Parathyroid adenoma (tissue), 2 donors: Measurements from ENCODE around the gene KLHDC7B.

Experiments
- H2AFZ ChIP-seq: fragments of 300-600 bp; sonication (generic); one replicate; pipeline ENCODE4 v1.7.0; 2017; ENCODE audit warnings: antibody characterized with exemption, mild to moderate bottlenecking
- H3K27ac ChIP-seq: fragments of 300-600 bp; sonication (generic); one replicate; pipeline ENCODE4 v1.7.0; 2017
- H3K27me3 ChIP-seq: fragments of 300-600 bp; sonication (generic); one replicate; pipeline ENCODE4 v1.7.0; 2017; ENCODE audit warnings: low read length; ENCODE audit not compliant: control insufficient read depth, insufficient read depth
- H3K36me3 ChIP-seq: fragments of 300-600 bp; sonication (generic); one replicate; pipeline ENCODE4 v1.7.0; 2017; ENCODE audit warnings: low read length; ENCODE audit not compliant: control insufficient read depth, insufficient read depth
- H3K4me1 ChIP-seq: fragments of 300-600 bp; sonication (generic); one replicate; pipeline ENCODE4 v1.7.0; 2017; ENCODE audit warnings: control low read depth
- H3K4me2 ChIP-seq: fragments of 300-600 bp; sonication (generic); one replicate; pipeline ENCODE4 v1.7.0; 2017; ENCODE audit warnings: low read length
- H3K4me3 ChIP-seq: fragments of 300-600 bp; sonication (generic); one replicate; pipeline ENCODE4 v1.7.0; 2017; ENCODE audit warnings: low read depth, low read length
- H3K79me2 ChIP-seq: fragments of 300-600 bp; sonication (generic); one replicate; pipeline ENCODE4 v1.7.0; 2017; ENCODE audit warnings: control low read depth
- H3K9ac ChIP-seq: fragments of 300-600 bp; sonication (generic); one replicate; pipeline ENCODE4 v1.7.0; 2017; ENCODE audit warnings: mild to moderate bottlenecking
- H3K9me3 ChIP-seq: fragments of 300-600 bp; sonication (generic); one replicate; pipeline ENCODE4 v1.7.0; 2017; ENCODE audit warnings: low read length; ENCODE audit not compliant: control insufficient read depth
- TF ChIP-seq, protein P1 (sequence below): fragments of 300-600 bp; sonication (generic); IDR thresholded peaks from one replicate; pipeline ENCODE4 v1.7.0; 2017; ENCODE audit warnings: antibody characterized with exemption, mild to moderate bottlenecking
- donor health status: primary hyperparathyroidism.

Gene KLHDC7B

DNA sequence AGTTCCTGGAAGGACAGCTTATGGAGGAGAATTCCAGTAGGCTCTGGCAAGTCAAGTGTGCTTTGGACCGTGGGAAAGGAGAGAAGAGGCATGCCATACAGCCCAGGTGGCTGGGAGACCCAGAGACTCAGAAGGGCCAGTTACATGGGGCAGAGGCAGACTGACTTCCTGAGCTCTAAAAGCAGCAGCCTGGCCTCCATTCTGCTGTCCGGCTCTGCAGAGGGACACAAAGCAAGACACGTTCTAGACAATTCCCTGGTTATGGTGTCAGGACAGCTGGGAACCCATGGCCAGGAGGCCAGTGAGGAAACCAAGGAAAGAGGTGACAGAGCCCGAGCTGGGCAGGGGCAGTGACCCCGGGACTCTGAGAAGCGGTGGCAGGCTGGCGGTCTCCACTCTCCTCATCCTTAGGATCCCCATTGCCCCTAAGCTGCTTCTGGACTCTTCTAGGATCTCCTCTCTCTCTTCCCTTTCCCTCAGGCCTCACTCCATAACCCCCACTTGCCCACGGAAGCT lies 29.8 kb downstream of the KLHDC7B start:
- no peak overlapping the region for H3K9ac ChIP-seq
- no peak overlapping the region for H3K4me2 ChIP-seq
- H3K4me1 ChIP-seq, result peaks cover 4% of the 10 kb centered on the region
- TF ChIP-seq, protein P1, sequence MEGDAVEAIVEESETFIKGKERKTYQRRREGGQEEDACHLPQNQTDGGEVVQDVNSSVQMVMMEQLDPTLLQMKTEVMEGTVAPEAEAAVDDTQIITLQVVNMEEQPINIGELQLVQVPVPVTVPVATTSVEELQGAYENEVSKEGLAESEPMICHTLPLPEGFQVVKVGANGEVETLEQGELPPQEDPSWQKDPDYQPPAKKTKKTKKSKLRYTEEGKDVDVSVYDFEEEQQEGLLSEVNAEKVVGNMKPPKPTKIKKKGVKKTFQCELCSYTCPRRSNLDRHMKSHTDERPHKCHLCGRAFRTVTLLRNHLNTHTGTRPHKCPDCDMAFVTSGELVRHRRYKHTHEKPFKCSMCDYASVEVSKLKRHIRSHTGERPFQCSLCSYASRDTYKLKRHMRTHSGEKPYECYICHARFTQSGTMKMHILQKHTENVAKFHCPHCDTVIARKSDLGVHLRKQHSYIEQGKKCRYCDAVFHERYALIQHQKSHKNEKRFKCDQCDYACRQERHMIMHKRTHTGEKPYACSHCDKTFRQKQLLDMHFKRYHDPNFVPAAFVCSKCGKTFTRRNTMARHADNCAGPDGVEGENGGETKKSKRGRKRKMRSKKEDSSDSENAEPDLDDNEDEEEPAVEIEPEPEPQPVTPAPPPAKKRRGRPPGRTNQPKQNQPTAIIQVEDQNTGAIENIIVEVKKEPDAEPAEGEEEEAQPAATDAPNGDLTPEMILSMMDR, result no peak
- no peaks in the 10 kb centered on the region for H3K27me3 ChIP-seq
- H3K79me2 ChIP-seq, result no peaks in the 10 kb centered on the region
- no peak overlapping the region for H3K27ac ChIP-seq
- H3K9me3 ChIP-seq, result no peaks in the 10 kb centered on the region
- H3K4me3 ChIP-seq, result no peak overlapping the region
- H2AFZ ChIP-seq, result no peak overlapping the region
- H3K36me3 ChIP-seq, result no peaks in the 10 kb centered on the region

DNA sequence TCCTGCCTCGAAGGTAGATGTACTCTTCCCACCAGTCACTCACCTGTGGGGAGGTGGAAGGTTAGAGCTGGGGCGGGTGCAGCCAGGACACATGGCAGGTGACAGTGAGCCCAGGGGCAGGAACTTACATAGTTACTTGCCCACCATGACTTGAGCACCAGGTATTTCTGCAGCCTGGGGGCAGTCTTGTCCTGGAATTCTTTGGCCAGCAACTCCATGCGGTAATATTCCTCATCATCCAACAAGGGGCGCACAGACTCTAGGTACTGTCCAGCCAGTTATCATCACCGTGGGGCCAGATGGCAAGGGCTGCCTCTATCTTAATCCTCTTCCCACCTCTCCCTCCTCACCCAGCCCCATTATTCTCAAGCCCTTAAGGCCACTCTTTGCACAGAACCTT lies 30.4 kb downstream of the KLHDC7B start:
- no peak overlapping the region for H3K9ac ChIP-seq
- H2AFZ ChIP-seq, result no peak overlapping the region
- no peaks in the 10 kb centered on the region for H3K9me3 ChIP-seq
- H3K4me1 ChIP-seq, result no peaks in the 10 kb centered on the region
- no peaks in the 10 kb centered on the region for H3K36me3 ChIP-seq
- H3K4me3 ChIP-seq, result no peak overlapping the region
- H3K79me2 ChIP-seq, result no peaks in the 10 kb centered on the region
- no peaks in the 10 kb centered on the region for H3K27me3 ChIP-seq
- TF ChIP-seq, protein P1, result peak; percentile 50
- no peak overlapping the region for H3K27ac ChIP-seq
- H3K4me2 ChIP-seq, result no peak overlapping the region

DNA sequence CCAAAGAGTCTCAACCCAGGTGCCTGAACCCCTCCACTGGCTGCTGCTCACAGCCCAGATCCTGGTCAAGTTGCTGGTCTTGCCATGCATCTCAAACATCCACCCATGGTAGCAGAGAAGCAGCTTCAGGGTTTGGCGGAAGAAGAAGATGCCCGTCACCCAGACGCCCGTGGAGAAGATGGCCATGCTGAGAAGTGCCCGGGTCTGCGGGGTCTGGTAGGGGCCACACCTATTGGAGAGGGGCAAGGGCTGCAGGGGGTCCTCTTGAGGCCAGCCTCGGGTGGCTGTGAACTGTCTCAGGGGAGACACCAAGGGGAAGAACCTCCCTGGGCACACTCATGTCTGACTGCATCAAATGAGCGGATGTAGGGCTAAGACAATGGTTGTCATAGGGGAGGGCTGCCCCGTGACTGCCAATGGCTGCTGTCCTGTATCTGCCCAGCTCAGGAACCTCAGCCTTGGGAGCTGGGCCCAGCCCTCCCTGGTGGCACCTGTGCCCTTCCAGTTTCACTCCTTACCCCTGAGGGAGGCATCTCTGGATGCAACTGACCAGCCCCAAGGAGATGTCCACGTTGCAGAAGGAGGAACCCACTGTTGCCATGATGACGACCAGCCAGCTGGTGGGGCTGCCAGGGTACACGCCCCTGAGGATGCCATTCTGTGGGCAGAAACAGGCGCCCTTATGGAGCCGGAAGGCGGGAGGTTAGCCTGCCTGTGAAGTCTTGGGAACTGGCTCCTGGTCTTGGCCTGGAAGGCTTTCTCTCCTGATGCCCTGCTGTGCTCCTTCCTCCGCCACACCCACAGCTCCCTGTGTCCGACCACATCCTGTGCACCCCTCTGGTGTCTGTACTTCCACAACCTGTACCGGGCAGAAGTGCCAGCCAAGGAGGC lies 31.4 kb downstream of the KLHDC7B start:
- Histone ChIP-seq H3K4me2 (no peak overlapping the region), H3K9ac (no peak overlapping the region), H3K9me3 (no peaks in the 10 kb centered on the region), H2AFZ (no peak overlapping the region), H3K4me3 (no peak overlapping the region), H3K27ac (peak overlapping the region; percentile 88), H3K79me2 (no peaks in the 10 kb centered on the region), H3K36me3 (no peaks in the 10 kb centered on the region), H3K4me1 (no peaks in the 10 kb centered on the region), H3K27me3 (no peaks in the 10 kb centered on the region)
- TF ChIP-seq, protein P1, result no peak

DNA sequence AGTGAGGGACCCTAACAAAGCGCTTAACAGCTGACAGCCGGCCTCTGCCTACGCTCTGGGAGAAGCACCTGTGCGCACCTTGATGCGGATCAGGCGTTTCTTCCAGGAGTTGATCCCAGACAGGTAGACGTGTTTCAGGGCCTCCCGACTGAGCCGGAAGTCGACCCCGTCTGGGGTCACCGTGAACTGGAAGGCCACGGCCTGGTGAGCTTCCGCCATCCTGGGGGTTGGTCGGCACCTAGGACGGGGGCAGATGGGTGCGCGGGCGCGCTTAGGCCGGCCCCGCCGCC lies 31.9 kb downstream of the KLHDC7B start:
- Histone ChIP-seq H3K36me3 (no peaks in the 10 kb centered on the region), H2AFZ (no peak overlapping the region)

More for the DNA sequence above, 31.9 kb downstream of the KLHDC7B start:
- Histone ChIP-seq H3K27me3 (no peaks in the 10 kb centered on the region), H3K79me2 (no peaks in the 10 kb centered on the region), H3K27ac (peak overlapping the region; percentile 88), H3K9me3 (no peaks in the 10 kb centered on the region), H3K4me1 (no peaks in the 10 kb centered on the region), H3K4me2 (no peak overlapping the region), H3K4me3 (no peak overlapping the region), H3K9ac (no peak overlapping the region)
- TF ChIP-seq, protein P1, result no peak
